Measurements from ENCODE around the gene OPCML. TPM values are rescaled to one million over a fixed set of nuclear protein-coding genes. Genes with fewer than 3 reads are reported as not detected.

OPCML gene
- total RNA-seq, 1 experiment from 2014 or later = 0.94 TPM

DNA sequence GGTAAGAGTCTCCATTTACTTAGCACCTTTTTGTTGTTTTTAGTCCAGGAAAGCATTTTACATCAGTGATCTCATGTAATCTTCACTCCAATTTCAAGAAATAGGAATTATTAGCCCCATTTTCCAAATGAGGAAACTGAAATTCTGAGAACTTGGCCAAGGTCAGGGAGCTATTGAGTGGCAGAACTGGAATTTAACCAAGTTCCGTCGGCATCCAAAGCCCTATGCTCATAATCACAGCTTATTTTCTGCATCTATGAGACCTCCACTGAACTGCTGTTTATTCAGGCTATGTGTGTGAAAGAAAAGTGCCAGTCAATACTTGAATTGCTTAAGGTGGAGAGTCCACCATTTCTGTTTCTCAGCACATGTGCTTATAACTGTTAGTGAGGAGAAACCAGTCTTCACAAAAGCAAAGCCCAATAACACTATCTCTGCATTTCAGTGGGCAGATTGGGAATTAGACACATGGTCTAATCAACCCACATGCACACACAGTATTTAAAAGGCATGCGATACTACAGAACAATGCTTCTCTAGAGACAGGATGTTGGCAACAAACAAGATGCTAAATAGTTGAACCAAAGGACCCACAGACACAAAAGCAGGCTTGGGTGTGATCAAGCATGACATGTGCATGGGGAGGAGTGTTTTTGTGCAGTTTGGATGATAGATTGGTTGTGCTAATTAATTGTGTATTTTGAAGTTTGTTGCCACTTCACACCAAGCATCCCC is 780.6 kb downstream of the OPCML start:
- Histone ChIP-seq H3K56ac (ENCODE audit: insufficient read length, low read depth, low read length) (no peak overlapping the region), H3K27me3 (ENCODE audit: insufficient read depth, low read length) (no peaks in the 10 kb centered on the region), H3K4ac (ENCODE audit: low read depth, low read length) (no peak overlapping the region), H4K91ac (ENCODE audit: insufficient read length, low read depth, low read length) (no peak overlapping the region), H3K18ac (ENCODE audit: insufficient read length, low read depth, low read length) (no peak overlapping the region), H2BK20ac (ENCODE audit: low read depth, low read length, poor library complexity, severe bottlenecking) (no peak overlapping the region), H3T11ph (ENCODE audit: low read length) (no peak overlapping the region), H4K8ac (replicated peaks; ENCODE audit: insufficient read length, low read depth, low read length) (no peak overlapping the region), H3K9ac (ENCODE audit: extremely low read depth, insufficient read length, low read length) (no peak overlapping the region), H2BK120ac (ENCODE audit: low read depth, low read length, poor library complexity, severe bottlenecking) (no peak overlapping the region), H4K5ac (ENCODE audit: insufficient read length, low read depth, low read length) (no peak overlapping the region), H2BK5ac (ENCODE audit: insufficient read length, low read length) (no peak overlapping the region), H3K79me2 (ENCODE audit: insufficient read depth, low read length) (no peaks in the 10 kb centered on the region), H3K9me3 (ENCODE audit: control insufficient read depth, low read depth, low read length) (no peaks in the 10 kb centered on the region), H3K23ac (ENCODE audit: insufficient read length, low read depth, low read length) (no peak overlapping the region), H3K4me2 (ENCODE audit: insufficient read depth, insufficient read length, low read length) (no peak overlapping the region), H2AFZ (ENCODE audit: low read length) (no peak overlapping the region), H3K23me2 (ENCODE audit: insufficient read length, low read depth, low read length, poor library complexity, severe bottlenecking) (no peaks in the 10 kb centered on the region), H3K4me1 (ENCODE audit: insufficient read depth, low read length) (peaks cover 3% of the 10 kb centered on the region; the same call in 1 of the 2 replicates), H3K14ac (ENCODE audit: insufficient read depth, low read length) (no peak overlapping the region), H2BK15ac (ENCODE audit: low read depth, low read length) (no peak overlapping the region), H2AK5ac (ENCODE audit: insufficient read length, low read length) (no peak overlapping the region), H2BK12ac (ENCODE audit: insufficient read length, low read depth, low read length) (no peak overlapping the region), H3K79me1 (ENCODE audit: insufficient read depth, low read depth, low read length, poor library complexity, severe bottlenecking) (no peaks in the 10 kb centered on the region), H3K27ac (ENCODE audit: insufficient read length, low read depth, low read length) (no peak overlapping the region), H4K20me1 (ENCODE audit: control insufficient read depth, insufficient read depth, insufficient read length) (no peaks in the 10 kb centered on the region)
- Mint-ChIP-seq H3K36me3 (ENCODE audit: insufficient read depth in 1 of 3, low read depth in 3 of 3) (peaks cover 5 to 14% (median 6%) of the 10 kb centered on the region in 3 experiments; a peak in 6 of 7 replicates), H3K27ac (no peak overlapping the region), H3K4me3 (no peak overlapping the region), H3K4me1 (peaks cover 15 to 22% of the 10 kb centered on the region in 2 experiments), H3K27me3 (ENCODE audit: low read depth) (peaks cover 2% of the 10 kb centered on the region; the same call in 1 of the 2 replicates), H3K9me3 (peaks cover 4 to 12% of the 10 kb centered on the region in 2 experiments; a peak in 4 of 5 replicates)
- no CpG with 5 or more reads among the region's 3 CpGs for WGBS (ENCODE audit: extremely low coverage, insufficient read length, low lambda C conversion rate)
- TF ChIP-seq, protein P1, sequence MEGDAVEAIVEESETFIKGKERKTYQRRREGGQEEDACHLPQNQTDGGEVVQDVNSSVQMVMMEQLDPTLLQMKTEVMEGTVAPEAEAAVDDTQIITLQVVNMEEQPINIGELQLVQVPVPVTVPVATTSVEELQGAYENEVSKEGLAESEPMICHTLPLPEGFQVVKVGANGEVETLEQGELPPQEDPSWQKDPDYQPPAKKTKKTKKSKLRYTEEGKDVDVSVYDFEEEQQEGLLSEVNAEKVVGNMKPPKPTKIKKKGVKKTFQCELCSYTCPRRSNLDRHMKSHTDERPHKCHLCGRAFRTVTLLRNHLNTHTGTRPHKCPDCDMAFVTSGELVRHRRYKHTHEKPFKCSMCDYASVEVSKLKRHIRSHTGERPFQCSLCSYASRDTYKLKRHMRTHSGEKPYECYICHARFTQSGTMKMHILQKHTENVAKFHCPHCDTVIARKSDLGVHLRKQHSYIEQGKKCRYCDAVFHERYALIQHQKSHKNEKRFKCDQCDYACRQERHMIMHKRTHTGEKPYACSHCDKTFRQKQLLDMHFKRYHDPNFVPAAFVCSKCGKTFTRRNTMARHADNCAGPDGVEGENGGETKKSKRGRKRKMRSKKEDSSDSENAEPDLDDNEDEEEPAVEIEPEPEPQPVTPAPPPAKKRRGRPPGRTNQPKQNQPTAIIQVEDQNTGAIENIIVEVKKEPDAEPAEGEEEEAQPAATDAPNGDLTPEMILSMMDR (conservative IDR thresholded peaks at IDR 0.05) = no peak
- DNase-seq = no peak

Measured in H9 (cell line).